Sigmoid colon (tissue), 7 donors: Measurements from ENCODE around the gene NLRC3. TPM values are rescaled to one million over a fixed set of nuclear protein-coding genes. Genes with fewer than 3 reads are reported as not detected.
A peak's percentile ranks its signal among the peaks of the same experiment; 100 is the strongest.

Experiments used
- DNase-seq: peaks from one replicate; pipeline ENCODE4 v3.0.0-alpha.2; 2019
- H3K27ac ChIP-seq, 4 donors: fragments of 200-600 bp; sonication (generic); one replicate each; pipeline ENCODE4 v1.5.1; 2016 to 2019; ENCODE audit warnings: mild to moderate bottlenecking in 1 of 4
- H3K27me3 ChIP-seq, 3 donors: fragments of 200-600 bp; sonication (generic); one replicate each; pipeline ENCODE4 v1.5.1; 2019; ENCODE audit warnings: mild to moderate bottlenecking in 1 of 3
- H3K36me3 ChIP-seq, 4 donors: fragments of 200-600 bp; sonication (generic); one replicate each; pipeline ENCODE4 v1.5.1; 2016 to 2019
- H3K4me1 ChIP-seq, 4 donors: fragments of 200-600 bp; sonication (generic); one replicate each; pipeline ENCODE4 v1.5.1; 2017 to 2019
- H3K4me3 ChIP-seq, 4 donors: fragments of 200-600 bp; sonication (generic); one replicate each; pipeline ENCODE4 v1.5.1; 2017 to 2019; ENCODE audit warnings: mild to moderate bottlenecking in 2 of 4, moderate library complexity in 1 of 4
- H3K9me3 ChIP-seq, 4 donors: fragments of 200-600 bp in 3 of 4; sonication (generic) in 3 of 4; one replicate each; pipeline versions ENCODE4 v1.5.1 to v1.6.1; 2013 to 2019
- CTCF ChIP-seq, 4 experiments: fragments of 450-650 bp in 3 of 4; fragments of 200-600 bp in 1 of 4; IDR thresholded peaks; one replicate each; pipeline ENCODE4 v1.5.1; 2016 to 2019; ENCODE audit warnings: antibody characterized with exemption in 4 of 4, mild to moderate bottlenecking in 3 of 4, moderate library complexity in 2 of 4
- EP300 ChIP-seq, 4 donors: sonication (generic); formaldehyde crosslinking; IDR thresholded peaks; one replicate each; pipeline ENCODE4 v1.6.1; 2017; ENCODE audit warnings: antibody characterized with exemption in 4 of 4
- POLR2A ChIP-seq, 2 donors: fragments of 450-650 bp; IDR thresholded peaks; one replicate each; pipeline ENCODE4 v1.6.1; 2016; ENCODE audit warnings: antibody characterized with exemption in 2 of 2, mild to moderate bottlenecking in 2 of 2, moderate library complexity in 2 of 2
- POLR2AphosphoS5 ChIP-seq, 4 donors: sonication (generic); formaldehyde crosslinking; IDR thresholded peaks; one replicate each; pipeline ENCODE4 v1.6.1; 2017; ENCODE audit warnings: antibody characterized with exemption in 4 of 4
- WGBS, 2 donors: extraction: QIAGEN DNeasy Blood & Tissue Kit; methylation state at CpG; one replicate each; pipeline ENCODE4 v1.1.7; 2013; 5-methylcytosine and 5-hydroxymethylcytosine counted together
- intact Hi-C: fragments of 100-400 bp; cut with DNase I; formaldehyde crosslinking; loops from one replicate; pipeline ENCODE4 v1.15.1; 2023
- polyA plus RNA-seq, 3 donors: library from polyadenylated mRNA; stranded (reverse); fragments of 200-250 nt; gene quantifications; one replicate each; pipeline ENCODE4 v1.2.3, GENCODE V29; 2013
- total RNA-seq, 4 donors: library from RNA; depleted of rRNA; stranded (reverse); fragments of >200 nt; gene quantifications; one replicate each; pipeline ENCODE4 v1.1.0, GENCODE V29; 2016
- donor health status: healthy with polysubstance abuse.
- donor health status: Bipolar disorder and iron deficiency.
- donor health status: healthy.

NLRC3 gene
- total and polyA plus RNA-seq, 7 donors, result under 0.01 to 7.0 (median 0.27) TPM; not detected in 2

GRCh38 chr16:3618769-3619141, 41.6 kb upstream of the NLRC3 start:
- intact Hi-C loops, result loop anchor here (10.0 kb wide), 1 partner anchor 94 kb away; no protein-coding TSS in a partner anchor
- no peaks in the 10 kb centered on the region for H3K4me1 ChIP-seq
- H3K36me3 ChIP-seq, result no peaks in the 10 kb centered on the region
- H3K4me3 ChIP-seq, result no peak overlapping the region
- no peak overlapping the region for H3K27ac ChIP-seq
- no peaks in the 10 kb centered on the region for H3K9me3 ChIP-seq
- H3K27me3 ChIP-seq, result no peaks in the 10 kb centered on the region
- no peak for DNase-seq
- TF ChIP-seq POLR2A (IDR thresholded peaks at IDR 0.05), result no peak
- TF ChIP-seq CTCF (IDR thresholded peaks at IDR 0.05), result no peak
- no peak for TF ChIP-seq EP300 (IDR thresholded peaks at IDR 0.05)
- TF ChIP-seq POLR2AphosphoS5 (IDR thresholded peaks at IDR 0.05), result no peak
- 76 to 84% methylated on average over 3 of the region's 3 CpGs for WGBS, 2 donors

GRCh38 chr16:3612510-3613466, 35.6 kb upstream of the NLRC3 start:
- Histone ChIP-seq H3K4me3 (peak overlapping the region; percentile 81 to 98 (median 90)), H3K27me3 (no peaks in the 10 kb centered on the region), H3K36me3 (no peaks in the 10 kb centered on the region), H3K4me1 (peaks cover 0 to 24% (median 16%) of the 10 kb centered on the region in 4 donors), H3K27ac (no peak overlapping the region), H3K9me3 (no peaks in the 10 kb centered on the region)
- TF ChIP-seq POLR2AphosphoS5 (IDR thresholded peaks at IDR 0.05) (no peak), POLR2A (IDR thresholded peaks at IDR 0.05) (no peak), CTCF (IDR thresholded peaks at IDR 0.05) (no peak), EP300 (IDR thresholded peaks at IDR 0.05) (no peak)
- 75 to 82% methylated on average over 34 of the region's 34 CpGs for WGBS, 2 donors
- no peak for DNase-seq
- intact Hi-C loops, result loop anchor here (5.0 to 10.0 kb wide), 3 partner anchors 88 to 305 kb away; partner anchors contain the start of genes CREBBP, TIGD7 and ZNF75A

GRCh38 chr16:3611146-3611975, 34.2 kb upstream of the NLRC3 start, which contains the start of gene SLX4:
Gene SLX4, minus strand, starts transcription at chr16:3611606. Its CDS starts 2,642 bp downstream, at chr16:3608964.
- H3K36me3 ChIP-seq, result no peaks in the 10 kb centered on the region
- H3K27me3 ChIP-seq, result no peaks in the 10 kb centered on the region
- peak within 1 kb of the TSS; percentile 85 to 98 (median 94) for H3K4me3 ChIP-seq
- H3K9me3 ChIP-seq, result no peaks in the 10 kb centered on the region
- intact Hi-C loops, result loop anchor here (5.0 to 10.0 kb wide), 3 partner anchors 87 to 304 kb away; partner anchors contain the start of genes CREBBP, TIGD7 and ZNF75A
- DNase-seq, result peak; percentile 95
- TF ChIP-seq EP300 (IDR thresholded peaks at IDR 0.05) (no peak), POLR2AphosphoS5 (IDR thresholded peaks at IDR 0.05) (peak; percentile 57 to 81 (median 69)), POLR2A (IDR thresholded peaks at IDR 0.05) (peak in 1 of 2 donors; percentile 36), CTCF (IDR thresholded peaks at IDR 0.05) (no peak)
- H3K27ac ChIP-seq, result peak within 1 kb of the TSS; percentile 71 to 88 (median 82)
- 0% methylated on average over 86 of the region's 86 CpGs for WGBS, 2 donors
- H3K4me1 ChIP-seq, result peaks cover 0 to 24% (median 16%) of the 10 kb centered on the region in 4 donors

GRCh38 chr16:3610698-3611145, 33.5 kb upstream of the NLRC3 start:
- intact Hi-C loops, result loop anchor here (5.0 to 10.0 kb wide), 3 partner anchors 86 to 303 kb away; partner anchors contain the start of genes CREBBP, TIGD7 and ZNF75A
- no peak for DNase-seq
- 1 to 4% methylated on average over 10 of the region's 10 CpGs for WGBS, 2 donors
- H3K27me3 ChIP-seq, result no peaks in the 10 kb centered on the region
- no peaks in the 10 kb centered on the region for H3K9me3 ChIP-seq
- peaks cover 0 to 24% (median 16%) of the 10 kb centered on the region in 4 donors for H3K4me1 ChIP-seq
- peak overlapping the region; percentile 71 to 88 (median 82) for H3K27ac ChIP-seq
- TF ChIP-seq EP300 (IDR thresholded peaks at IDR 0.05) (no peak), POLR2A (IDR thresholded peaks at IDR 0.05) (no peak), POLR2AphosphoS5 (IDR thresholded peaks at IDR 0.05) (no peak), CTCF (IDR thresholded peaks at IDR 0.05) (no peak)
- peak overlapping the region; percentile 85 to 98 (median 94) for H3K4me3 ChIP-seq
- peaks cover 0 to 4% (median 0%) of the 10 kb centered on the region in 4 donors for H3K36me3 ChIP-seq
